ENCODE data around the gene CAPN13.

- no peak for TF ChIP-seq CTCF (IDR thresholded peaks at IDR 0.05)
- TF ChIP-seq POLR2A (IDR thresholded peaks at IDR 0.05), result no peak
These were observed 53.6 kb downstream of the CAPN13 start for GRCh38 chr2:30753630-30754029.

Measured in Peyer's patch (tissue), 4 donors.